Posterior vena cava (tissue), 2 donors: Measurements from ENCODE around the gene SUSD5. TPM values are rescaled to one million over a fixed set of nuclear protein-coding genes. Genes with fewer than 3 reads are reported as not detected.

Experiments used
- DNase-seq: peaks from one replicate; pipeline ENCODE4 v3.0.0-alpha.2; 2020; ENCODE audit warnings: low spot score
- intact Hi-C, 2 donors: fragments of 100-400 bp; cut with DNase I; formaldehyde crosslinking; loops; one replicate each; pipeline versions ENCODE4 v1.14.1 to v1.14.2; 2022 to 2023
- long read RNA-seq, 2 donors: library from polyadenylated mRNA; unstranded; transcript quantifications; one replicate each; pipeline ENCODE4 v2.0.0, GENCODE V29; 2020 to 2021
- total RNA-seq, 2 donors: library from RNA; stranded (reverse); fragmentation: NEBNext Ultra II Directional; extraction: Animal tissue kit (Norgen Biotek cat#: 25700); gene quantifications; one replicate each; pipeline ENCODE4 v1.2.1, GENCODE V29; 2021
- donor health status: DM: yes; HTN: yes; CAD: no.
- donor health status: DM: yes; HTN: yes; CAD: no.

SUSD5 gene
- total RNA-seq: 1 to 10 TPM; 3.7 to 4.0 TPM
- long read RNA-seq, donor 1, full-length matches to known transcripts: 2 of 5 reads
- long read RNA-seq, donor 1, partial matches to known transcripts: 2 of 5 reads
- long read RNA-seq, donor 1, other reads (novel, unspliced or antisense): 1 of 5 reads
- long read RNA-seq, donor 2: 0 reads

DNA sequence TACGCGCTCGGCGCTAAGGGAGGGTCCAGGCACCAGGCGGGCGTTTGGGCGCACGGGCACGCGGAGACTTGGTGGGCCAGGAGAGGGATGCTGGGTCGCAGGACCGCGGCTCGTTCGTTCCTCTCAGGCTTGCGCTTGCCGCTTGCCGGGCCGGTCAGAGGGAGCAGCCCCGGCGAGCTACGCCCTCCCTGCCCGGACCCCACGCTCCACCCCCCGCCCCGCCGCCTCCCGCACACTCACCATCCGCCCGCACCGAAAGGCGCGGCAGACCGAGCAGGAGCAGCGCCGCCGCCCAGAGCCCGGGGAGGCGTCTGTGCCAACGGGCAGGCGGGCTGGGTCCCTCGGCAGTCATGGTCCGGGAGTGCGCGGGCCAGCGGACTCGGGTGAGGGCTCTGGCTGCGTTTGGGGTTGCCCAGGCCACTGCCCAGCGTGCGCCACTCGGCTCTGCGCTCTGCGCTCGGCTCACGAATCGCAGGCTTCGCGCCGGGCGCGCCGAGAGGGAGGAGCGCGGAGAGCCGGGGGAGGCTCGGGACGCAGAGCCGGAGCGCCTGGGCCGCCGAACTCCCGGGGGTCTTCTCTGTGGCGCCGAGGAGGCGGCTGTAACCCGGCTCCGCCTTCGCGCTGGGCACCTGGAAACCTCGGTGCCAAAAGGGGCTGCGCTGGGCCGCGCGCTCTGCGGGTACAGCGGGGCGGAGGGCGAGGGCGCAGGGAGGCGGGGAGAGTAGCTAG lies at the start of gene SUSD5:
TSS of gene SUSD5 (minus strand) at position 365 of the 729 bp plus-strand sequence. CDS start at position 352, 13 bp downstream.
- peak; percentile 82 for DNase-seq
- intact Hi-C loops: no loop called here

DNA sequence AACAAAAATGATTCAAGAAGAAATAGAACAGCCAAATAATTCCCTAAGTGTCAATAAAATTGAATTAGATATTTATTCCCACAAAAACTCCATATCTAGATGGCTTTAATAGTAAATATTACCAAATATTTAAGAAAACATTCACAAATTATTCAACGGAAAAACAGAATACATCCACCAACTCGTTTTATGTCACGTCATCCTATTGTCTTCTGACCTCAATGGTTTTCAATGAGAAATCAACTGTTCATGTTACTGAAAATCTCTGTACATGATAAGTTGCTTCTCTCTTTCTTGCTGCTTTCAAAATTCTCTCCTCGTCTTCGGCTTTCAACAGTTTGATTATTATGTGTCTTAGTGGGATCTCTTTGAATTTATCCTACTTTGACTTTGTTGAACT lies 41.5 kb upstream of the SUSD5 start:
- intact Hi-C loops: no loop called here
- DNase-seq: no peak

DNA sequence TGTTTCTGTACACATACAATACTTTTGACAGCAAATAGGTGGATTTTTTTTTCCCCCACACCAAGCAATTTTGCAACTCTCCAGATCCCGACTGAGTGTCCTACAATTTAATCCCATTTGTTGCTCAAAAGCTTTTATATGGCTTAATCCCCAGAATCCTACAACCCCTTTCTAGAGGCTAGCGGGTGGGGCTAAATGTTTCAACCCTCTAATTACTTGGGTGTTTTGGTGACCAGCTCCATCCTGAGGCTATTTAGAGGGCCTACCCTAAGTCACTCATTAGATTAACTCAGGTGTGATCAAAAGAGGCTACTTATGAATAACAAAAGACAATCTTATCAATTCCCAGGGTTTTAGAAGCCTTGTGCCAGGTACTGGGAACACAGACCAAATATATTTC lies 37.6 kb upstream of the SUSD5 start:
- DNase-seq: no peak
- intact Hi-C loops: no loop called here

- intact Hi-C loops: no loop called here
These were observed 32.1 kb upstream of the SUSD5 start for GRCh38 chr3:33250712-33251111.

DNA sequence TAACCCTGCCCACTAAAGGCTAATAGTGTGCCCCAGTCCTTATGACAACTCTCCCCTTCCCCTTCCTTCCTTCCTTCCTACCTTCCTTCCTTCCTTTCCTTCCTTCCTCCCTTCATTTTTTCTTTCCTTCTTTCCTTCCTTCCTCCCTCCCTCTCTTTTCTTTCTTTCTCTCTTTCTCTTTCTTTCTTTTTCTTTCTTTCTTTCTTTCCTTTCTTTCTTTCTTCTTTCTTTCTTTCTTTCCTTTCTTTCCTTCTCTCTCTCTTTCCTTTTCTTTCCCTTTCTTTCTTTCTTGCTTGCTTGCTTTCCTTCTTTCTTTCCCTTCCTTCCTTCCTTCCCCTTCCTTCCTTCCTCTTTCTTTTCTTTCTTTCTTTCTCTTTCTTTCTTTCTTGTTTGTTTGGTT lies 28.2 kb upstream of the SUSD5 start:
- no peak for DNase-seq
- intact Hi-C loops: no loop called here

More at GRCh38 chr3:33250712-33251111, 32.1 kb upstream of the SUSD5 start:
- no peak for DNase-seq

- no peak for DNase-seq
- intact Hi-C loops: no loop called here
These were observed 21.7 kb upstream of the SUSD5 start for GRCh38 chr3:33240261-33240660.

DNA sequence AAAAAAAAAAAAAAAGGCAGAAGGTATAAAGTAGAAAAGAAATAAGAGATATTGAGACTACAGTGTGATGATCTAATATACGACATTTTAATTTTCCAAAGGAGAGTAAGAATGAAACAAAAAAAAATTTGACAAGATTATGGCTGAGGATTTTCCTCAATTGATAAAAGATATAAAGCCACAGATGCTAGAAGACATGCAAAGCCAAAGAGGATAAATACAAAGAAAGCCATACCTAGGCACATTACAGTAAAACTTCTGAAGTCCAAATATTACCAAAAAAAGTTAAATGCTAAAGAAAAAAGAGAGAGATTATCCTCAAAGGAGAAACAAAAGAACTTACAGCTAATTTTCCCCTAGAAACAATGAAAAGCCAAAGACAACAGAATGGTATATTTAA lies 20.3 kb upstream of the SUSD5 start:
- no peak for DNase-seq
- intact Hi-C loops: no loop called here

DNA sequence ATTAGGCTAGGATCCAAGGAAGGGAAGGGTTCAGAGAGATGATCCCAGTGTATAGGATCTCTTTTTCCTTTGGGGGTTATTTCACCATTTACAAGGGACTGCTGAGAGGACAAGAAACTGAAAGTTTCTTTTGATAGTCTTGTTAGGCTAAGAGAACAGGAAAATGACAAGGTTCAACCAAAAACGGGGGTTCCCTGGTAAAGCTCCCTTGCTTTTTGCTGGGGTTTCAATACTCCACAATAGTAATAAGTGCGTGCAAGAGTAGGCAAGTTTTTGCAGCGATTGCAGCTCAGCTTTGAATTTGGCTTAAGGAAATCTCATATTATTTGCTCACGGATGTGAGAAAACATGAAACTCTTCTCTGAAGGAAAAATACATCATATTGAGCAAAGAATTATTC lies 18.8 kb upstream of the SUSD5 start:
- no peak for DNase-seq
- intact Hi-C loops: no loop called here

GRCh38 chr3:33236005-33236404 lies 17.4 kb upstream of the SUSD5 start:
- no peak for DNase-seq
- intact Hi-C loops: no loop called here

DNA sequence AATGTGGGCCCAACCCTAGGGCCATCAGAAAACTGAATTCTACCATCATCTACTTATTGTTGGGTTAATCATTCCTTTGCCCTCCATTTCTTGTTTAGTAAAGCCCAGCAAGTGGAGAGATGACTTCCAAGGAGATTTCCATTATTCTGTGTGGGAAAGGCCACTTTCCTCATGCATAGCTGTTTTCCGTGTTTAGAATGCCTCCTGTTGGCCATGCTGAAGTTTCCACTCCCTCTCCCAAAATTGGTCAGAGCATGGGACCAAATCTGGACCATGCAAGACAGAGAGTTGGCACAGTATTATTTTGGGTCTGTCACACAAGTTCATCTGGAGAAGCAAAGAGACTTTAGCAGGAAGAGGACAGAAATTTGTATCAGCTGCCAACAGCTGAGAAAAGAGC lies 15.3 kb upstream of the SUSD5 start:
- intact Hi-C loops: no loop called here
- DNase-seq: no peak

DNA sequence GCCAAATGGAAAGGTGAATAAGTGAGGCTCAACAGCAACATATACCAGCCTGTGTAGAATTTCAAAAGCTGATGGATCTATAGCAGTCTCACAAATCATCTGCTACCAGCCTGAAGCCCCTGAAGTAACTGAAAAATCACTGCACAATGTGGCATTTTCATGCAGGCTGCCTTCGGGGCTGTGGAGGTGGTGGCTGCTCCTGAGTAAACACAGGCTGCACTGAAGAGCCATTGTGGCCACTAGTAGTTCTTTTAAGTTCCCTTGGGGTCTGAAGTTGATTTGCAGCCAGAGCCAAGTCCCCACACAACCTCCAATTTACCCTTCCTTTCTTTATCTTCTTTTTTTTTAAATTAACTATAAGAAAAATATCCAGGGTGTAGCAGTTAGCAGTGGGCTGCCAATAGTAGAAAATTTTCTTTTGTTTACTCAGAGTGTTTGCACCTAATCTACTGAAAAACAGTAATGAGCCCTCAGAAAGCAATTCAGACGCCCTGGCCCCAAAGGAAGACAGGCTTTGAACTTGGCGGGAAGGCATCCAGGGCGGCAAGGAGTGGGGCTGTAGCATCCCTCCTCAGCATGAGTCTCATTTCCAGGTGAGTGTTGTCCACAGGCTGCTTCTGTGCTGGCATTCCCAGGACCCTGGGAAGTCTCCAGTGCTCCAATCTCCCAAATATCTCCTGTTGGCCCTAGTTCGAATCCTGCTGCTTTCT lies 13.3 kb upstream of the SUSD5 start:
- intact Hi-C loops: no loop called here
- no peak for DNase-seq

DNA sequence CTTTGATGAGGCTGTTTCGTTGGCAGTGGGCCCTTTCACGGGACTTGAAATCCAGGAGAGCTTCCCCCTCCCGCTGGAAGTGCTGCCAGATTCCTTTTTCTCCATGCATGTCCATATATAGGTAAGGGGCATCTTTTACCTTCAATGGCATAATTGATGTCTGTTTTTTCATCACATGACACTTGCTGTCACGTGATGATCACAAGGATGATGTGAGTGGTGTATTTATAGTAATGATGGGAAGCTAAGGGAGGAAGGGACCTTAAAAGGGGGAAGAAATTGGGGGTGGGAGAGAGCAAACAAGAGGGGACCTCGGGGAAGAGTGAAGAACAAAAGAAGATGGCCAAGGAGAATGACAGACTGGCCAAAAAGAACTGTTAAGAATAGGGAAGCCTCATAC lies 11.3 kb upstream of the SUSD5 start:
- no peak for DNase-seq
- intact Hi-C loops: no loop called here

DNA sequence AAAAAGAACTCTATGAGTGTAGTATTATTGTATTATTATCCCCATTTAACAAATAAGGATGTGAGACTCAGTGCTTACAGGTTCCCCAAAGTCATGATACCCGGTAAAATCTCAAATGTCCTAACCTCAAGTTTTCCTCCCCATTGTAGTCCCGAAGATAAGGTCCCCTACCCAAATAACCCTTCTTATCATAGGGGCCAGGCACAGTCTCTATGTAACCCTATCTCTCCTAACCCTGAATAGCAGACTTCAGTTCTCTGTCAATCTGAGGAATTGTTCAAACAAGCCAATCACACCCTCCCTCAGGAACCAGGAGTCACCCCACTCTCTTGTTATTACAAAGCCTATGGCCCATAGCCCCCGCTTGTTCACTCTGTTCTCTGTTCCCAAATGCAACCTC lies 10.5 kb upstream of the SUSD5 start:
- intact Hi-C loops: no loop called here
- DNase-seq: no peak

GRCh38 chr3:33221241-33221640 lies 2.6 kb upstream of the SUSD5 start:
- intact Hi-C loops: no loop called here

GRCh38 chr3:33219175-33219487 lies 521 bp upstream of the SUSD5 start:
- no peak for DNase-seq
- intact Hi-C loops: no loop called here

More at GRCh38 chr3:33221241-33221640, 2.6 kb upstream of the SUSD5 start:
- DNase-seq: no peak

DNA sequence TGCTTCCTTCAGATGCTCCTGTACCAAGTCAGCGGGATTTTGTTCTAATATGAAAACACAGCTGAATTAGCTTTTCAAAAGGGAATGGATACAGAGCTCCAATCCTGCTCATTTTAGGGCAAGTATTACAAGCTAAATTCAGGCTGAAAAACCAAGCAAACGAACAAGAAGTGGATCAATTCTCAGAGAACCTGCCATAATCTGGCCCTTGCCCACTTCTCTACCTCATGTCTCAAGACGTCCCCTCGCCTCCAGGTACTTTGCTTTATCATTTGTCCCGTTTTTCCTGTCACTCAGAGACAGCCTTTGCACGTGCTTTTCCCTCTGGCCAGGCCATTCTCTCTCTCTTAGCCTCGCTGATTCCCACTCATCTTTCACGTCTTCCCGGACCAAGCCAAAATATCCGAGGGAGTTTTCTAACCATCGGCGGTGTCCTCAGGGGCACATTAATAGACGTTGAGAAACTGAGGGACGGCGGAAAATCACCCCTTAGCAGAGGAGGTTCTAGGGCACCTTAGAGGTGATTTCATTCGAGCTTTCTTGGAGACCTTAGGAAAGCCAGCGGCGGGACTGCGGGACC lies 654 bp downstream of the SUSD5 start:
- intact Hi-C loops: no loop called here
- DNase-seq: no peak

- DNase-seq: no peak
- intact Hi-C loops: no loop called here
These were observed 2.9 kb downstream of the SUSD5 start for GRCh38 chr3:33215739-33216138.

GRCh38 chr3:33212406-33212805 lies 6.2 kb downstream of the SUSD5 start:
- intact Hi-C loops: no loop called here
- no peak for DNase-seq

DNA sequence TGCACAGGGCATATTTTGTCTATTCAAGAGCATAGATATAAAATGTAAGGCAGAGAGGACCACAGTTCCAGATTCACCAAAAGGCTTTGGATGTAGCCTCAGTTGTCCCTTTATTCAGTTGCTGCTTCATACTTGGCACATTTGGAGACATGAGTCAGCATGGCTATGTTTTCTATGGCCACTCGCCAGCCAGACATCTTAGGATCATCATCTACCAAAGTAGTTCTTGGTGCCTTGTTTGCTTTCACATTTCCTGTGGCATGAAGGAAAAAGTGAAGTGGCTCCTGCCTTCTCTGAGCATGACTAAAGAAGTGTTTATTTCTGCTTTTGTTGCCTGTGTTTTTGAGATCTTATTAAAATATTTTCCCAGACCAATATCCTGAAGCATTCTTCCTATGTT lies 7.2 kb downstream of the SUSD5 start:
- DNase-seq: no peak
- intact Hi-C loops: no loop called here

GRCh38 chr3:33209357-33209756 lies 9.3 kb downstream of the SUSD5 start:
- intact Hi-C loops: no loop called here
- no peak for DNase-seq
